Measurements from ENCODE around the gene ATP1A2.

Gene ATP1A2

GRCh38 chr1:160115545-160116282 lies at the start of gene ATP1A2:
Gene ATP1A2 (plus strand): TSS chr1:160115759. CDS start chr1:160115862, 103 bp downstream.
- DNase-seq, result no peak

- no peak for DNase-seq
These were observed 48.5 kb upstream of the ATP1A2 start for GRCh38 chr1:160066829-160067745.

- no peak for DNase-seq
These were observed 47.3 kb upstream of the ATP1A2 start for GRCh38 chr1:160068225-160068624.

- DNase-seq, result no peak
These were observed 45.9 kb upstream of the ATP1A2 start, which contains the start of gene KCNJ10 for GRCh38 chr1:160069460-160070231. Gene KCNJ10 (minus strand): TSS chr1:160070160. CDS start chr1:160042532, 27,628 bp downstream.

GRCh38 chr1:160070243-160071163 lies 45.1 kb upstream of the ATP1A2 start:
- DNase-seq, result peak; percentile 81

- no peak for DNase-seq
These were observed 44.3 kb upstream of the ATP1A2 start for GRCh38 chr1:160071289-160071688.

GRCh38 chr1:160074865-160075264 lies 40.7 kb upstream of the ATP1A2 start:
- no peak for DNase-seq

- no peak for DNase-seq
These were observed 39.7 kb upstream of the ATP1A2 start for GRCh38 chr1:160075836-160076235.

GRCh38 chr1:160076295-160076694 lies 39.3 kb upstream of the ATP1A2 start:
- DNase-seq, result no peak

- DNase-seq, result no peak
These were observed 38.1 kb upstream of the ATP1A2 start for GRCh38 chr1:160077486-160077885.

- no peak for DNase-seq
These were observed 36.9 kb upstream of the ATP1A2 start for GRCh38 chr1:160078512-160079195.

- DNase-seq, result no peak
These were observed 36.1 kb upstream of the ATP1A2 start for GRCh38 chr1:160079448-160079847.

GRCh38 chr1:160080381-160081100 lies 35.0 kb upstream of the ATP1A2 start:
- DNase-seq, result no peak

- peak; percentile 52 for DNase-seq
These were observed 34.2 kb upstream of the ATP1A2 start, which contains the start of gene KCNJ9 for GRCh38 chr1:160081261-160081936. Gene KCNJ9 (plus strand): TSS chr1:160081538. CDS start chr1:160084031, 2,493 bp downstream.

- no peak for DNase-seq
These were observed 33.1 kb upstream of the ATP1A2 start for GRCh38 chr1:160082487-160082886.

GRCh38 chr1:160082926-160083325 lies 32.6 kb upstream of the ATP1A2 start:
- DNase-seq, result no peak

- peak; percentile 77 for DNase-seq
These were observed 31.4 kb upstream of the ATP1A2 start for GRCh38 chr1:160083968-160084770.

- DNase-seq, result no peak
These were observed 30.7 kb upstream of the ATP1A2 start for GRCh38 chr1:160084771-160085321.

Data from NCI-H2171 (cell line).